Ishikawa (cell line): ENCODE data around the gene ZC3H14.

Source experiments
- CEBPB ChIP-seq: IDR thresholded peaks from 2 replicates; pipeline ENCODE4 v1.6.1; 2012
- CREB1 ChIP-seq: IDR thresholded peaks from 2 replicates; pipeline ENCODE4 v1.6.1; 2012; ENCODE audit warnings: low read depth
- EGR1 ChIP-seq: IDR thresholded peaks from 2 replicates; pipeline ENCODE4 v1.6.1; 2012
- EP300 ChIP-seq: IDR thresholded peaks from 2 replicates; pipeline ENCODE4 v1.6.1; 2012; ENCODE audit warnings: borderline replicate concordance
- FOXM1 ChIP-seq: IDR thresholded peaks from 2 replicates; pipeline ENCODE4 v1.6.1; 2012; ENCODE audit warnings: low read depth, borderline replicate concordance
- MAX ChIP-seq: IDR thresholded peaks from 2 replicates; pipeline ENCODE4 v1.6.1; 2012
- RAD21 ChIP-seq: IDR thresholded peaks from 2 replicates; pipeline ENCODE4 v1.6.1; 2012; ENCODE audit warnings: low read depth
- TEAD4 ChIP-seq: IDR thresholded peaks from 2 replicates; pipeline ENCODE4 v1.6.1; 2012
- USF1 ChIP-seq: IDR thresholded peaks from 2 replicates; pipeline ENCODE4 v1.6.1; 2012
- ZBTB7A ChIP-seq: IDR thresholded peaks from 2 replicates; pipeline ENCODE4 v1.6.1; 2012; ENCODE audit warnings: low read depth
- TF ChIP-seq, protein P1 (sequence below): IDR thresholded peaks from 2 replicates; pipeline ENCODE4 v1.6.1; 2012; ENCODE audit warnings: low read depth, mild to moderate bottlenecking

- TF ChIP-seq RAD21, result no peak
- TF ChIP-seq USF1, result no peak
- TF ChIP-seq, protein P1, sequence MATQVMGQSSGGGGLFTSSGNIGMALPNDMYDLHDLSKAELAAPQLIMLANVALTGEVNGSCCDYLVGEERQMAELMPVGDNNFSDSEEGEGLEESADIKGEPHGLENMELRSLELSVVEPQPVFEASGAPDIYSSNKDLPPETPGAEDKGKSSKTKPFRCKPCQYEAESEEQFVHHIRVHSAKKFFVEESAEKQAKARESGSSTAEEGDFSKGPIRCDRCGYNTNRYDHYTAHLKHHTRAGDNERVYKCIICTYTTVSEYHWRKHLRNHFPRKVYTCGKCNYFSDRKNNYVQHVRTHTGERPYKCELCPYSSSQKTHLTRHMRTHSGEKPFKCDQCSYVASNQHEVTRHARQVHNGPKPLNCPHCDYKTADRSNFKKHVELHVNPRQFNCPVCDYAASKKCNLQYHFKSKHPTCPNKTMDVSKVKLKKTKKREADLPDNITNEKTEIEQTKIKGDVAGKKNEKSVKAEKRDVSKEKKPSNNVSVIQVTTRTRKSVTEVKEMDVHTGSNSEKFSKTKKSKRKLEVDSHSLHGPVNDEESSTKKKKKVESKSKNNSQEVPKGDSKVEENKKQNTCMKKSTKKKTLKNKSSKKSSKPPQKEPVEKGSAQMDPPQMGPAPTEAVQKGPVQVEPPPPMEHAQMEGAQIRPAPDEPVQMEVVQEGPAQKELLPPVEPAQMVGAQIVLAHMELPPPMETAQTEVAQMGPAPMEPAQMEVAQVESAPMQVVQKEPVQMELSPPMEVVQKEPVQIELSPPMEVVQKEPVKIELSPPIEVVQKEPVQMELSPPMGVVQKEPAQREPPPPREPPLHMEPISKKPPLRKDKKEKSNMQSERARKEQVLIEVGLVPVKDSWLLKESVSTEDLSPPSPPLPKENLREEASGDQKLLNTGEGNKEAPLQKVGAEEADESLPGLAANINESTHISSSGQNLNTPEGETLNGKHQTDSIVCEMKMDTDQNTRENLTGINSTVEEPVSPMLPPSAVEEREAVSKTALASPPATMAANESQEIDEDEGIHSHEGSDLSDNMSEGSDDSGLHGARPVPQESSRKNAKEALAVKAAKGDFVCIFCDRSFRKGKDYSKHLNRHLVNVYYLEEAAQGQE, result no peak
- no peak for TF ChIP-seq FOXM1
- TF ChIP-seq CEBPB, result no peak
- TF ChIP-seq EGR1, result no peak
- TF ChIP-seq ZBTB7A, result no peak
- TF ChIP-seq MAX, result no peak
- no peak for TF ChIP-seq EP300
- no peak for TF ChIP-seq TEAD4
- TF ChIP-seq CREB1, result no peak
These were observed 42.9 kb upstream of the ZC3H14 start for GRCh38 chr14:88519907-88520306.
